ENCODE data around the gene PREX1. TPM values are rescaled to one million over a fixed set of nuclear protein-coding genes. Genes with fewer than 3 reads are reported as not detected.

PREX1 gene
- total and polyA plus RNA-seq, 2 donors from 2014 or later, result 8.5 to 38.2 TPM

DNA sequence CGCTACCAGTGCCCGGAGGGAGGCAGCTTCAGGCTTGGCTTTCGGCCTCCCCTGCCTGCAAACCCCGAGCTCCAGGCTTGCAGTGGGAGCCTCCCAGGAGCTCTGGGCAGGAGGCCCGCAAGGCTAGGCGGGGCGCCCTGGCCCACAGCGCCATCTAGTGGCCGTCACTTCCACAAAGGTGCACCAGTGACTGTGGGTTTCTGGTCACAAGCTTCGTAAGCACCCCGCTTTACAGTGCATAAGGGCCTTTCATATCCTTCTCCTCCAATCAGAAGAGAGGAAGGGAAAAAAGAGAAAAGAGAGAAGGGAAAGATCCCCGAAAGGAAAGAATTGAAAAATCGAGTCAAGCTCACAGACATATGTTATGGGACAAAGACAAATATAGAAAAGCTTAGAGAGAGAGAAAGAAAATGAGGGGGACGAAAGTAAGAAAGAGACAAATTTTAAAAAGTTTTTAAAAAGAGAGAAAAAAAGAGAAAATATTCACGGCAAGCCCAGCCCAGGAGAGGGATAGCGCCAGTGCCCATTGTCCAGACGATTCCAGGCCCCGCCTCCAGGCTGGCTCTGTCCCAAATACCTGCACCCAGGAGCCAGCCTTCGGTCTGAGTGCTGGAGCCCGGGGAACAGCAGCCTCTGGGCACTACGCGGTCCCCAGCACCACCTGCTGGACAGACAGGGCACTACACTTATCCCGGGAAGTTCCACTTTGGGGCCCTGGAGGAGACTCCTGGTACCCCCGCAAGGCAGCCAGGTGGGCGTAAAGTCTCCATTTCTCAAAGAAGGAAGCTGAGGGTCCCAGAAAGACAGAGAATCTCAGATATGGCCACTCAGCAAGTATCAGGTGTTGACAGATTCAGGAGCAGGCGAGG lies 207.1 kb downstream of the PREX1 start:
- DNase-seq (peak; percentile 92 to 94 (median 94)), FAIRE-seq (no peak)
- Histone ChIP-seq H3K9me3 (ENCODE audit: control insufficient read depth in 2 of 3, insufficient read depth in 1 of 3, low read length in 3 of 3) (no peaks in the 10 kb centered on the region), H3K9ac (ENCODE audit: low read length in 3 of 3) (peak overlapping the region in 1 of 3 donors; percentile 51), H3K27me3 (ENCODE audit: control insufficient read depth, insufficient read depth, low read length) (no peaks in the 10 kb centered on the region), H3K4me3 (ENCODE audit: low read length in 3 of 3) (peak overlapping the region; percentile 46 to 52 (median 46)), H3K4me1 (ENCODE audit: control insufficient read depth in 2 of 3, insufficient read depth in 2 of 3, low read depth in 1 of 3, low read length in 3 of 3) (peaks cover 0 to 9% (median 4%) of the 10 kb centered on the region in 3 donors), H3K36me3 (ENCODE audit: control insufficient read depth in 2 of 3, insufficient read depth in 3 of 3, low read length in 3 of 3) (no peaks in the 10 kb centered on the region), H3K27ac (ENCODE audit: low read depth in 2 of 2, low read length in 2 of 2) (no peak overlapping the region)
- intact Hi-C loops (cut with DNase I), result loop anchor here (5.0 kb wide), 1 partner anchor 953 kb away; no protein-coding TSS in a partner anchor
- TF ChIP-seq, protein P1, sequence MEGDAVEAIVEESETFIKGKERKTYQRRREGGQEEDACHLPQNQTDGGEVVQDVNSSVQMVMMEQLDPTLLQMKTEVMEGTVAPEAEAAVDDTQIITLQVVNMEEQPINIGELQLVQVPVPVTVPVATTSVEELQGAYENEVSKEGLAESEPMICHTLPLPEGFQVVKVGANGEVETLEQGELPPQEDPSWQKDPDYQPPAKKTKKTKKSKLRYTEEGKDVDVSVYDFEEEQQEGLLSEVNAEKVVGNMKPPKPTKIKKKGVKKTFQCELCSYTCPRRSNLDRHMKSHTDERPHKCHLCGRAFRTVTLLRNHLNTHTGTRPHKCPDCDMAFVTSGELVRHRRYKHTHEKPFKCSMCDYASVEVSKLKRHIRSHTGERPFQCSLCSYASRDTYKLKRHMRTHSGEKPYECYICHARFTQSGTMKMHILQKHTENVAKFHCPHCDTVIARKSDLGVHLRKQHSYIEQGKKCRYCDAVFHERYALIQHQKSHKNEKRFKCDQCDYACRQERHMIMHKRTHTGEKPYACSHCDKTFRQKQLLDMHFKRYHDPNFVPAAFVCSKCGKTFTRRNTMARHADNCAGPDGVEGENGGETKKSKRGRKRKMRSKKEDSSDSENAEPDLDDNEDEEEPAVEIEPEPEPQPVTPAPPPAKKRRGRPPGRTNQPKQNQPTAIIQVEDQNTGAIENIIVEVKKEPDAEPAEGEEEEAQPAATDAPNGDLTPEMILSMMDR (IDR thresholded peaks at IDR 0.05; ENCODE audit: borderline replicate concordance, extremely low read depth, insufficient read depth), result peak; percentile 97

DNA sequence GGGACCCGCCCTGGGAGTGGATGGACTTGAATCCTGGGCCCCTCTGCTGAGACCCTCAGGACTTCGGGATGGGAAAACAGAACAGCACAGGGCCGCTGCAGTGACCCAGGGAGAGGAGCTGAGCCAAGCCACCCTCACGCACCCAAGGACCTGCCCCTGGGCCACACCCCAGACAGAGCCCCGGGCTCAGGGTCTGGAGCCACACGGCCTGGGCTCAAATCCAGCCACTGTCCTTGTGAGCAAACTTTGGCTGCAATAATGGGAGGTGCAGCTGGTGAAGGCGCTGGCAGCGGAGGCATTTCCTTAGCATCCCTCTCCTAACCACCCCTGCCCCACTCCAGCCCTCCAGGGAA lies 207.7 kb downstream of the PREX1 start:
- Histone ChIP-seq H3K36me3 (ENCODE audit: control insufficient read depth in 2 of 3, insufficient read depth in 3 of 3, low read length in 3 of 3) (no peaks in the 10 kb centered on the region), H3K27ac (ENCODE audit: low read depth in 2 of 2, low read length in 2 of 2) (no peak overlapping the region), H3K9me3 (ENCODE audit: control insufficient read depth in 2 of 3, insufficient read depth in 1 of 3, low read length in 3 of 3) (no peaks in the 10 kb centered on the region), H3K4me1 (ENCODE audit: control insufficient read depth in 2 of 3, insufficient read depth in 2 of 3, low read depth in 1 of 3, low read length in 3 of 3) (peaks cover 0 to 9% (median 4%) of the 10 kb centered on the region in 3 donors), H3K4me3 (ENCODE audit: low read length in 3 of 3) (no peak overlapping the region), H3K9ac (ENCODE audit: low read length in 3 of 3) (peak overlapping the region in 1 of 3 donors; percentile 1), H3K27me3 (ENCODE audit: control insufficient read depth, insufficient read depth, low read length) (no peaks in the 10 kb centered on the region)
- DNase-seq, result no peak
- intact Hi-C loops (cut with DNase I), result loop anchor here (5.0 kb wide), 1 partner anchor 953 kb away; no protein-coding TSS in a partner anchor
- TF ChIP-seq, protein P1 (IDR thresholded peaks at IDR 0.05; ENCODE audit: borderline replicate concordance, extremely low read depth, insufficient read depth), result no peak
- no peak for FAIRE-seq

DNA sequence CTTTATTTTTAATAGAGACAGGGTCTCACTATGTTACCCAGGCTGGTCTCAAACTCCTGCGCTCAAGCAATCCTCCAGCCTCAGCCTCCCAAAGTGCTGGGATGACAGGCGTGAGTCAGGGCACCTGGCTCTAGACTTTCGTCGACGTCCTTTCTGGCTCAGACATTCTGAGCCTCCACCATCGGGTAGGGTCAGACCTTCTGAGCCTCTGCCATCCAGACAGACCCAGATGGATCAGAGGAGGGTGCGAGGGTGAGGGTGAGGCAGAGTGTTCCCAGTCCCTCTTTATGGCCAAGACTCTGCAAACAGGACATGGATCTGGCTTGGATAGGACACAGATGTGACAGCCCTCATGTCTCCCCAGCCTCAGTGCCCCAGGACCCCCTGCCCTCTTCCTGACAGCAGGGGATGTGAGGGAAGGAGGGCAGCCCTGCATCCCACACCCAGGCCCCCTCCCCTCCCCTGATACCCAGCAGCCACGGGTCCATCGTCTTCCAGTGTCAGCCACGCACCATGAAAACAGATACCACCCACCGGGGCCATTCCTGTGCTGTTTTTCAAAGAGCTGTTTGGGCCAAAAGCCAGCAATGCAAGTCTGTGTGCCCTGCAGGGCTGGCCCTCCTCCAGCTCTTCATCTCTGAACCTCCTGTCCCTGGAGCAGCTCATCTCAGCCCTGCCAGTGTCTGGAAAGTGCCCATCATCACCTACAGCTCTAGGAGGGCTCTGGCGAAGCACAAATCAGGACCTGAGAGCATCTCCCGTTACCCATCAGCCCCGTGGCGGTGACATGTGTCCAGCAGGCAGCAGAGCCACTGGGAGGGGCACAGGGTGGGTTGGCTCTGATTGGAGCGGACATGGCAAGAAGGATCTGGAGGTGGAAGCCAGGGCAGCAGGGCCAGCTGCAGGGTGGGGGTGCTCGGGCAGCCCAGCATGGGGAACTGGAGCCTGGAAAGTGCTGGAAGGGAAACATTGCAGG lies 208.4 kb downstream of the PREX1 start:
- Histone ChIP-seq H3K9me3 (ENCODE audit: control insufficient read depth in 2 of 3, insufficient read depth in 1 of 3, low read length in 3 of 3) (no peaks in the 10 kb centered on the region), H3K36me3 (ENCODE audit: control insufficient read depth in 2 of 3, insufficient read depth in 3 of 3, low read length in 3 of 3) (no peaks in the 10 kb centered on the region), H3K27ac (ENCODE audit: low read depth in 2 of 2, low read length in 2 of 2) (no peak overlapping the region), H3K27me3 (ENCODE audit: control insufficient read depth, insufficient read depth, low read length) (no peaks in the 10 kb centered on the region), H3K4me3 (ENCODE audit: low read length in 3 of 3) (no peak overlapping the region), H3K4me1 (ENCODE audit: control insufficient read depth in 2 of 3, insufficient read depth in 2 of 3, low read depth in 1 of 3, low read length in 3 of 3) (peaks cover 0 to 9% (median 4%) of the 10 kb centered on the region in 3 donors), H3K9ac (ENCODE audit: low read length in 3 of 3) (no peak overlapping the region)
- no peak for FAIRE-seq
- DNase-seq, result peak in 2 of 5 donors; percentile 66 to 71
- intact Hi-C loops (cut with DNase I), result loop anchor here (5.0 to 10.0 kb wide), 2 partner anchors 835 to 952 kb away; partner anchors contain the start of gene SULF2
- TF ChIP-seq, protein P1 (IDR thresholded peaks at IDR 0.05; ENCODE audit: borderline replicate concordance, extremely low read depth, insufficient read depth), result no peak

Data from kidney (tissue), 14 donors.